ENCODE measurements around the gene STK33.

STK33 gene

DNA sequence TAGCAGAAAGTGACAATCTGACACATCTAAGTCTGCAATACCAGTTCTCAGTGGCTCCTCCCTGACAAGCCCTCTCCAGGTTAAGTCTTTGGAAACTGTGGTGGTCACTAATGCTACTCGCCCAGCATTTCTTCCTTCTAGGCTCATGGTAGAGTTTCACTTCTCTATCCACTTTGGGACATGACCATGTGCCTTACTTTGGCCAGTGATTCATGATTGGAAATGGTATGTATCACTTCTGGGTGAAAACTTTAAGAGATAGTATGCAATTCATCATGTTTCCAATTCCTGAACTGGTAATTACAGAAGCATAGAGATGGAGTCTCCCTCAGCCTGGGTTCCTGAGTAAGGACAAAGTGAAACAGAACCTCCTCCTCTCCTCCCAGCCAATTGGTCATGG, 178.8 kb downstream of the STK33 start:
- DNase-seq (ENCODE audit: low spot score): no peak

GRCh38 chr11:8408151-8408941, 185.7 kb downstream of the STK33 start:
- no peak for DNase-seq (ENCODE audit: low spot score)

DNA sequence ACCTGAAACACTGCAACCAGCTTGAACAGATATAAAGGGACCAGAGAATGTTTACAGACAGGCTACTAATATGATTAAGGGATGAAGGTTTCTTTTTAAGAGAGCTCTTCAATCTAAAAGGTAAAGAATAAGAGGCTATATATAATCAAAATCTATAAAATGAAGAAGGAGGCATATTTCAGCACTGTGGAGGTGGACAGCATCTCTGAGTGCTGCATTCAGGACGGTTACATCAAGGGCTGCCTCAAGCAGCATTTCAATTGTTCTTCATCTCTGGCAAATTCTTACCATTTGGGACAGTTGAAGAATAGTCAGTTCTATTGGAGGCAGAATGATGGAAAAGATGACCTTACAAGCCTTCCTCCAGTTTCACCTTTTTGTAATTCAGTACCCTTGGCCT, 190.7 kb downstream of the STK33 start:
- DNase-seq (ENCODE audit: low spot score): no peak

GRCh38 chr11:8392886-8393285, 201.1 kb downstream of the STK33 start:
- DNase-seq (ENCODE audit: low spot score): no peak

DNA sequence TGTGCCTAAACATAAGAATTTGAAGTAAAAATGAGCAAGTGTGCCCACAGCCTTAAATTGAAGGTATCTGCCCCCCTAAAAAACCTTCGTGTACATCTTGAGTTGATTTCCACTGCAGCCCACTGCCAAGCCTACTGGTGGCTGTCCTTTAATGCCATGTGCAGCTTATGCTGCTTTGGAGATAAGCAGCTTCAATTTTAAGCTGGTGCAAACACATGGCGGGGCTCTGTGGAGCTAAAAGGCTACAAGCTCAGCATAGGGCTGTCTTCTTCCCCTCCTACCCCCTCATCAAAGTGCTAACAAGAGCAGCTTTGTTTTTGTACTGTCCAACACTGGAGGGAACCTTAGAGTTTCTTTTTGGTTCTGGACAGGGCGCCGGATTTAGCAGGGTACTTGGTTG, 201.9 kb downstream of the STK33 start:
- DNase-seq (ENCODE audit: low spot score): no peak

GRCh38 chr11:8390851-8391612, 203.0 kb downstream of the STK33 start:
- DNase-seq (ENCODE audit: low spot score): no peak

GRCh38 chr11:8389029-8389996, 204.7 kb downstream of the STK33 start:
- DNase-seq (ENCODE audit: low spot score): no peak

DNA sequence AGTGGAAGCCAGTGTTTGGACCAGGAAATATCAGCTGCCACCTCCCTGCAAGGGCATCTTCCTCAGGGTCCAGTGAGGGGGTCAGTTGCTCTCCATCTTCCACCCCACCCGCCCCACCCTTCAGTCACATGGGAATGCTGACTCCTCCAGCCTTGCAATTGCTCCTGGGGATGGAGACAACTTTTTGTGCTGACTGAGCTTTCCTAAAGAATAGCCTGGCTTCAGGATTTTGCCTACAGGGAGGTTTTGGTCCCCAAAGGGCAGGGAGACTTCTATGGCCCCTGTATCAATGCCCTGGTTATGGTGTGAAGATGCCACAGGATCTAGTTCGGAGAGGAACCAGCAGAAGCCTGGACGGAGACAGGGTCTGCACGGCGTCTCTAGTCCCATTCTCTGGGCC, 206.3 kb downstream of the STK33 start:
- DNase-seq (ENCODE audit: low spot score): no peak

GRCh38 chr11:8387141-8387540, 206.9 kb downstream of the STK33 start:
- no peak for DNase-seq (ENCODE audit: low spot score)

GRCh38 chr11:8386134-8386864, 207.7 kb downstream of the STK33 start:
- DNase-seq (ENCODE audit: low spot score): no peak

GRCh38 chr11:8384199-8384821, 209.7 kb downstream of the STK33 start:
- peak; percentile 21 for DNase-seq (ENCODE audit: low spot score)

GRCh38 chr11:8383627-8384026, 210.4 kb downstream of the STK33 start:
- DNase-seq (ENCODE audit: low spot score): no peak

DNA sequence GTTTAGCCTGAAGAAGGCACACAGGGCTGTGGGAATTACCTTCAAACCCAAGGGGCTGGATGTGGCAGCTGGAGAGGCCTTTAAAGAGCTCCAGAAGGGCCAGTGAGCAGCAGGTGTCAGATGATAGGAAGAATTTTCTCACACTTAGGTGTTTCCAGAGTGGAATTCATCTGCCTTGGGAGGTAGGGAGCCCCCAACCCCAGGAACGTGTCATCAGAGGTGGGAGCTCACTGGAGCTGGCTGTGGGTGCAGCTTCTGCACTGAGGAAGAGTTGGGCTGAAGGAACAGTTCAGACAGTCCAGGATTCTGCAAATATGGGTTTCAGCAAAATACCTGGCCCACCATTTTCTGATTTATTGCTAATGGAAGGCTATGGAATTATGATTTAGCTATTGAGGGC, 210.8 kb downstream of the STK33 start:
- DNase-seq (ENCODE audit: low spot score): no peak

DNA sequence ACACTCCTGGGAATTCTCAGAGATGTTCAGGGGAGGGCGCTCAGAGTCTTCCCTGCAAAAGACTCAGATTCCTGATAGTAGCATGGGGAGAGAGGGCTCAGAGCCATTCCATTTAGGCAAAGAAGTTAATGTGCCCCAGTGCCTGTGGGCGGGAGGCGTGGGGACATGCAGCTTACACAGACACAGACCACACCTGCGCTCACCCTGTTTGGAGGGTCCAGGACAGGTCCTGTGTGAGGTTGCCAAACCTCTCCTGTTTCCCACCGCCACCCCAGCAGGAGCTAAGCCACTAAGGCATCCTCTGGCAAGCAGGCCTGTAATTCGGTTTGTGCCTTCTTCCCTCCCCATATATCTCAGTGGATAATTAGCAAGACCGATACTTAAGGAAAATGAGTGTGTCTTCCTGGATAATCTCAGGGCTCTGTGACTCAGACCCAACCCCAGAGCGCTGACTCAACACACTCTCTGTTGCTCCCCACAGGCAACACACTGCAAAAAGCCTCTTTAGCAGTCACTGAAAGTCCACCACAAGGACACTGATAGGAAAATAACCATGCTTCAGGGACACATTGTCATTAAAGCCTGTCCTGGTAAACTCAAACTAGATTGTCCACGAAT, 211.5 kb downstream of the STK33 start:
- DNase-seq (ENCODE audit: low spot score): peak; percentile 80

DNA sequence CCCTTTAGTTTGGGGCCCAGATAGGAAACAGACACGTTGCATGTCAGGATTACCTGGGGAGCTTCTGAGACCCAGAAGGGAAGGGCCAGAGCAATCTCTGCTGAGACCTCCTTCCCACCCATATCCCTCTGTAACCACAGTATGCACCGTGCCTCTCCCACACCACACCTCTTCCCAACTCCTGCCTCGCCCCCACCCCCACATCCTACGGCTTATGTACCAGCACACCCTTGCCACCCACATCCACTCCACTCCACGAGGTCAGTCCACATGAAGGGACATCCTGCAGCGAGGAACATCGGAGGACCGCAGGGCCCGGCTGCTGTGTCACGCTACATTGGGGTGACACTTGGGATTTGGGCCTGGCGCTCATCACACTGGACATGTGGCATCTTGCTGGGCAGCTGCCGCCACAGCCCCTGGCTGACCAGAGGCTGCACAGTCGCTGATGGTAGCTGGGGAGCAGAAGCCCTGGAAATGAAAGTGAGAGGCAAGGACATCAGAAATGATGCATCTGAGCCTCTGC, 212.1 kb downstream of the STK33 start:
- DNase-seq (ENCODE audit: low spot score): no peak

- DNase-seq (ENCODE audit: low spot score): no peak
Observed at GRCh38 chr11:8381343-8381742, 212.7 kb downstream of the STK33 start.

DNA sequence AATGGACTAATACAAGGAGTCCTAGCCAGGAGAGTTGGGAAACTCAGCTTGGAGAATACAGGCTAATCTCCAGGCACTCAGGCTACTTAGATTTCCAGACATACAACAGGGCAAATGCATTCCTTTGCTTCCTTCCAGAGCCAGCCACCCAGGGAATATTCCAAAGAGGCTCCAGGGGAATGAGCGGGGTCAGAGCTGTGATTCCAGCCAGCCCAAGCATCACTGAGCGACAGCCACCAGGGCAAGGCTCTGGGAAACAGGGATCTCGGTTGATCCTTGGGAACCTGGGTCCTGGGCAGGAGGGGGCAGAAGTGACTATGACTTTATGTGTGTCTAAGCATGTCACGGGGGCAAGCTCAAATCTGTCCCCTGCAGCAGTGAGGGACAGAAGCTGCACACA, 218.1 kb downstream of the STK33 start:
- DNase-seq (ENCODE audit: low spot score): no peak

GRCh38 chr11:8375460-8375859, 218.6 kb downstream of the STK33 start:
- DNase-seq (ENCODE audit: low spot score): no peak

GRCh38 chr11:8374716-8375115, 219.3 kb downstream of the STK33 start:
- DNase-seq (ENCODE audit: low spot score): no peak

All from AG08395 (cell line).